Bone marrow (tissue), 2 donors: Measurements from ENCODE around the gene NXNL1.
"Not testable (repeated sequence)": the region's sequence is repeated elsewhere in the genome, so short reads cannot be mapped to it uniquely, and the experiment has no call there.

ENCODE experiments used
- DNase-seq, 2 donors: peaks; one replicate each; lab custom pipeline; 2025; lab: John Stamatoyannopoulos, UW

NXNL1 gene

GRCh38 chr19:17486545-17487240 lies 26.0 kb upstream of the NXNL1 start:
- DNase-seq: no peak

GRCh38 chr19:17484520-17485185 lies 23.9 kb upstream of the NXNL1 start:
- no peak for DNase-seq

GRCh38 chr19:17483605-17484002 lies 22.9 kb upstream of the NXNL1 start:
- DNase-seq: no peak

- DNase-seq: no peak
Measured at GRCh38 chr19:17482877-17483604, 22.3 kb upstream of the NXNL1 start.

GRCh38 chr19:17481986-17482385 lies 21.3 kb upstream of the NXNL1 start:
- no peak for DNase-seq

- no peak for DNase-seq
Measured at GRCh38 chr19:17479325-17479791, 18.6 kb upstream of the NXNL1 start.

GRCh38 chr19:17475541-17476115 lies 14.9 kb upstream of the NXNL1 start:
- peak in 1 of 2 donors; percentile 7 for DNase-seq

GRCh38 chr19:17475011-17475540 lies 14.3 kb upstream of the NXNL1 start:
- not testable (repeated sequence) for DNase-seq

GRCh38 chr19:17473041-17473440 lies 12.3 kb upstream of the NXNL1 start:
- peak in 1 of 2 donors; percentile 81 for DNase-seq

GRCh38 chr19:17471410-17472125 lies 10.8 kb upstream of the NXNL1 start:
- DNase-seq: no peak

GRCh38 chr19:17470068-17470841 lies 9.5 kb upstream of the NXNL1 start, which contains the start of gene SLC27A1:
Gene SLC27A1 (plus strand): TSS chr19:17470524. CDS start chr19:17470541, 17 bp downstream.
- peak; percentile 86 to 94 for DNase-seq

- peak in 1 of 2 donors; percentile 94 for DNase-seq
Measured at GRCh38 chr19:17469481-17470067, 8.8 kb upstream of the NXNL1 start.

- no peak for DNase-seq
Measured at GRCh38 chr19:17469092-17469480, 8.4 kb upstream of the NXNL1 start.

- DNase-seq: no peak
Measured at GRCh38 chr19:17468302-17469091, 7.8 kb upstream of the NXNL1 start.

GRCh38 chr19:17467471-17468301 lies 7.0 kb upstream of the NXNL1 start:
- no peak for DNase-seq

- DNase-seq: no peak
Measured at GRCh38 chr19:17466487-17466850, 5.7 kb upstream of the NXNL1 start.

- no peak for DNase-seq
Measured at GRCh38 chr19:17458970-17459369, 1.8 kb downstream of the NXNL1 start.

- no peak for DNase-seq
Measured at GRCh38 chr19:17457616-17458015, 3.1 kb downstream of the NXNL1 start.

GRCh38 chr19:17456127-17456526 lies 4.6 kb downstream of the NXNL1 start:
- DNase-seq: no peak
